ENCODE data around the gene HHIPL1.
A peak's percentile ranks its signal among the peaks of the same experiment; 100 is the strongest.

Gene HHIPL1

GRCh38 chr14:99674776-99675381 lies 29.9 kb downstream of the HHIPL1 start:
- no peak overlapping the region for H3K4me3 ChIP-seq
- no peaks in the 10 kb centered on the region for H3K27me3 ChIP-seq (ENCODE audit: low read depth)
- peaks cover 9% of the 10 kb centered on the region for H3K9me3 ChIP-seq
- in situ Hi-C loops (cut with MboI; ENCODE audit: low sequenced_read_pairs) = no loop called here
- peaks cover 13% of the 10 kb centered on the region for H3K4me1 ChIP-seq
- no peaks in the 10 kb centered on the region for H3K36me3 ChIP-seq (replicated peaks)
- no peak for DNase-seq (ENCODE audit: low spot score in 2 of 2)

GRCh38 chr14:99675382-99675835 lies 30.5 kb downstream of the HHIPL1 start:
- in situ Hi-C loops (cut with MboI; ENCODE audit: low sequenced_read_pairs) = no loop called here
- Histone ChIP-seq H3K36me3 (replicated peaks) (no peaks in the 10 kb centered on the region), H3K4me3 (no peak overlapping the region), H3K4me1 (peaks cover 13% of the 10 kb centered on the region), H3K9me3 (peaks cover 9% of the 10 kb centered on the region), H3K27me3 (ENCODE audit: low read depth) (no peaks in the 10 kb centered on the region)
- no peak for DNase-seq (ENCODE audit: low spot score in 2 of 2)

GRCh38 chr14:99675951-99676350 lies 31.0 kb downstream of the HHIPL1 start:
- in situ Hi-C loops (cut with MboI; ENCODE audit: low sequenced_read_pairs) = no loop called here
- Histone ChIP-seq H3K4me3 (no peak overlapping the region), H3K4me1 (peaks cover 10% of the 10 kb centered on the region), H3K36me3 (replicated peaks) (no peaks in the 10 kb centered on the region), H3K9me3 (peaks cover 9% of the 10 kb centered on the region), H3K27me3 (ENCODE audit: low read depth) (no peaks in the 10 kb centered on the region)
- DNase-seq (ENCODE audit: low spot score in 2 of 2) = no peak

- DNase-seq (ENCODE audit: low spot score in 2 of 2) = no peak
- H3K4me3 ChIP-seq = no peak overlapping the region
- no peaks in the 10 kb centered on the region for H3K36me3 ChIP-seq (replicated peaks)
- H3K4me1 ChIP-seq = peaks cover 3% of the 10 kb centered on the region
- no peaks in the 10 kb centered on the region for H3K27me3 ChIP-seq (ENCODE audit: low read depth)
- H3K9me3 ChIP-seq = peaks cover 9% of the 10 kb centered on the region
- in situ Hi-C loops (cut with MboI; ENCODE audit: low sequenced_read_pairs) = no loop called here
Measured at GRCh38 chr14:99676657-99677056, 31.7 kb downstream of the HHIPL1 start.

GRCh38 chr14:99677231-99678140 lies 32.6 kb downstream of the HHIPL1 start:
- no peak for DNase-seq (ENCODE audit: low spot score in 2 of 2)
- no peaks in the 10 kb centered on the region for H3K4me1 ChIP-seq
- H3K27me3 ChIP-seq (ENCODE audit: low read depth) = no peaks in the 10 kb centered on the region
- no peaks in the 10 kb centered on the region for H3K36me3 ChIP-seq (replicated peaks)
- in situ Hi-C loops (cut with MboI; ENCODE audit: low sequenced_read_pairs) = no loop called here
- no peak overlapping the region for H3K4me3 ChIP-seq
- H3K9me3 ChIP-seq = peaks cover 9% of the 10 kb centered on the region

GRCh38 chr14:99678198-99678597 lies 33.3 kb downstream of the HHIPL1 start:
- no peak for DNase-seq (ENCODE audit: low spot score in 2 of 2)
- Histone ChIP-seq H3K9me3 (peaks cover 9% of the 10 kb centered on the region), H3K4me1 (no peaks in the 10 kb centered on the region; the same call in 1 of the 2 replicates), H3K36me3 (replicated peaks) (no peaks in the 10 kb centered on the region), H3K4me3 (no peak overlapping the region), H3K27me3 (ENCODE audit: low read depth) (no peaks in the 10 kb centered on the region)
- in situ Hi-C loops (cut with MboI; ENCODE audit: low sequenced_read_pairs) = no loop called here

- no peaks in the 10 kb centered on the region; the same call in 1 of the 2 replicates for H3K4me1 ChIP-seq
- in situ Hi-C loops (cut with MboI; ENCODE audit: low sequenced_read_pairs) = no loop called here
- H3K9me3 ChIP-seq = peaks cover 9% of the 10 kb centered on the region
- DNase-seq (ENCODE audit: low spot score in 2 of 2) = no peak
- no peaks in the 10 kb centered on the region for H3K36me3 ChIP-seq (replicated peaks)
- H3K4me3 ChIP-seq = no peak overlapping the region
- H3K27me3 ChIP-seq (ENCODE audit: low read depth) = no peaks in the 10 kb centered on the region
Measured at GRCh38 chr14:99679111-99679510, 34.2 kb downstream of the HHIPL1 start.

- Histone ChIP-seq H3K27me3 (ENCODE audit: low read depth) (no peaks in the 10 kb centered on the region), H3K4me3 (no peak overlapping the region), H3K36me3 (replicated peaks) (no peaks in the 10 kb centered on the region), H3K4me1 (no peaks in the 10 kb centered on the region; the same call in 1 of the 2 replicates), H3K9me3 (peaks cover 9% of the 10 kb centered on the region)
- in situ Hi-C loops (cut with MboI; ENCODE audit: low sequenced_read_pairs) = no loop called here
- no peak for DNase-seq (ENCODE audit: low spot score in 2 of 2)
Measured at GRCh38 chr14:99679543-99679942, 34.6 kb downstream of the HHIPL1 start.

- no peaks in the 10 kb centered on the region; the same call in 1 of the 2 replicates for H3K4me1 ChIP-seq
- in situ Hi-C loops (cut with MboI; ENCODE audit: low sequenced_read_pairs) = no loop called here
- no peak for DNase-seq (ENCODE audit: low spot score in 2 of 2)
- no peak overlapping the region for H3K4me3 ChIP-seq
- no peaks in the 10 kb centered on the region for H3K27me3 ChIP-seq (ENCODE audit: low read depth)
- peaks cover 9% of the 10 kb centered on the region for H3K9me3 ChIP-seq
- no peaks in the 10 kb centered on the region for H3K36me3 ChIP-seq (replicated peaks)
Measured at GRCh38 chr14:99679996-99680395, 35.1 kb downstream of the HHIPL1 start.

GRCh38 chr14:99681101-99681831 lies 36.3 kb downstream of the HHIPL1 start:
- peak in 1 of 2 experiments; percentile 3 for DNase-seq (ENCODE audit: low spot score in 2 of 2)
- H3K36me3 ChIP-seq (replicated peaks) = no peaks in the 10 kb centered on the region
- H3K4me1 ChIP-seq = no peaks in the 10 kb centered on the region; the same call in 1 of the 2 replicates
- H3K27me3 ChIP-seq (ENCODE audit: low read depth) = no peaks in the 10 kb centered on the region
- peaks cover 9% of the 10 kb centered on the region for H3K9me3 ChIP-seq
- in situ Hi-C loops (cut with MboI; ENCODE audit: low sequenced_read_pairs) = no loop called here
- H3K4me3 ChIP-seq = no peak overlapping the region

GRCh38 chr14:99681832-99682148 lies 36.9 kb downstream of the HHIPL1 start:
- Histone ChIP-seq H3K27me3 (ENCODE audit: low read depth) (no peaks in the 10 kb centered on the region), H3K4me3 (no peak overlapping the region), H3K36me3 (replicated peaks) (no peaks in the 10 kb centered on the region), H3K9me3 (peaks cover 9% of the 10 kb centered on the region), H3K4me1 (no peaks in the 10 kb centered on the region; the same call in 1 of the 2 replicates)
- in situ Hi-C loops (cut with MboI; ENCODE audit: low sequenced_read_pairs) = no loop called here
- peak in 1 of 2 experiments; percentile 5 for DNase-seq (ENCODE audit: low spot score in 2 of 2)

- peaks cover 7% of the 10 kb centered on the region for H3K9me3 ChIP-seq
- no peaks in the 10 kb centered on the region for H3K36me3 ChIP-seq (replicated peaks)
- in situ Hi-C loops (cut with MboI; ENCODE audit: low sequenced_read_pairs) = no loop called here
- no peaks in the 10 kb centered on the region; the same call in 1 of the 2 replicates for H3K4me1 ChIP-seq
- peaks cover 5% of the 10 kb centered on the region; the same call in 1 of the 2 replicates for H3K27me3 ChIP-seq (ENCODE audit: low read depth)
- H3K4me3 ChIP-seq = peak overlapping the region; percentile 72
- peak; percentile 65 to 91 for DNase-seq (ENCODE audit: low spot score in 2 of 2)
Measured at GRCh38 chr14:99682809-99683618, 38.1 kb downstream of the HHIPL1 start.
